GM18867 (cell line): ENCODE measurements around the gene PEG3.

Experiments
- ATAC-seq: cut with Tn5 transposase; IDR thresholded peaks from one replicate; pipeline ENCODE4 v1.9.1; 2021; ENCODE audit warnings: mild to moderate bottlenecking, moderate library complexity; ENCODE audit not compliant: unreplicated experiment

PEG3 gene

GRCh38 chr19:56811480-56811879 is 29.0 kb downstream of the PEG3 start:
- ATAC-seq, result no peak

GRCh38 chr19:56810260-56810659 is 30.3 kb downstream of the PEG3 start:
- no peak for ATAC-seq

- ATAC-seq, result no peak
These were observed 31.7 kb downstream of the PEG3 start for GRCh38 chr19:56808717-56809392.

GRCh38 chr19:56806639-56807038 is 33.9 kb downstream of the PEG3 start:
- no peak for ATAC-seq
